GM23338 (cell line): ENCODE results near the gene ADAMTS17. TPM values are rescaled to one million over a fixed set of nuclear protein-coding genes. Genes with fewer than 3 reads are reported as not detected.
A peak's percentile ranks its signal among the peaks of the same experiment; 100 is the strongest.

ENCODE experiments used
- ATAC-seq: fragments of 200-7000 bp; cut with Tn5 transposase; 3 replicates; pipeline ENCODE4 v1.9.1; 2020
- DNase-seq: peaks from one replicate; pipeline ENCODE4 v3.0.0-alpha.2; 2015; ENCODE audit warnings: low spot score
- H2AFZ ChIP-seq: fragments of 200-600 bp; sonication (generic); 2 replicates; pipeline ENCODE4 v1.8.0; 2016; ENCODE audit warnings: antibody characterized with exemption, mild to moderate bottlenecking, moderate library complexity
- H3F3A ChIP-seq: fragments of 200-600 bp; sonication (generic); replicated peaks from 2 replicates; pipeline ENCODE4 v1.8.0; 2017; ENCODE audit warnings: antibody characterized with exemption, mixed run types, low read depth
- H3K27ac ChIP-seq: fragments of 200-600 bp; sonication (generic); 2 replicates; pipeline ENCODE4 v1.6.1; 2016; ENCODE audit warnings: low read depth
- H3K27me3 ChIP-seq: fragments of 200-600 bp; sonication (generic); 2 replicates; pipeline ENCODE4 v1.8.0; 2016; ENCODE audit warnings: mild to moderate bottlenecking, mixed run types, moderate library complexity; ENCODE audit not compliant: insufficient read depth
- H3K36me3 ChIP-seq: fragments of 200-600 bp; sonication (generic); 2 replicates; pipeline ENCODE4 v1.8.0; 2016; ENCODE audit warnings: mild to moderate bottlenecking; ENCODE audit not compliant: insufficient read depth
- H3K4me1 ChIP-seq: fragments of 200-600 bp; sonication (generic); 2 replicates; pipeline ENCODE4 v1.8.0; 2016; ENCODE audit warnings: mild to moderate bottlenecking, moderate library complexity; ENCODE audit not compliant: insufficient read depth
- H3K4me2 ChIP-seq: fragments of 200-600 bp; sonication (generic); 2 replicates; pipeline ENCODE4 v1.7.1; 2017; ENCODE audit warnings: mixed run types
- H3K4me3 ChIP-seq: fragments of 200-600 bp; sonication (generic); 2 replicates; pipeline ENCODE4 v1.6.1; 2016; ENCODE audit warnings: mixed run types
- H3K79me2 ChIP-seq: fragments of 200-600 bp; sonication (generic); replicated peaks from 2 replicates; pipeline ENCODE4 v1.8.0; 2017; ENCODE audit warnings: mild to moderate bottlenecking; ENCODE audit not compliant: insufficient read depth
- H3K9me2 ChIP-seq: fragments of 200-600 bp; sonication (generic); 2 replicates; pipeline ENCODE4 v1.8.0; 2017; ENCODE audit not compliant: insufficient read depth
- H4K20me1 ChIP-seq: fragments of 200-600 bp; sonication (generic); replicated peaks from 2 replicates; pipeline ENCODE4 v1.8.0; 2017; ENCODE audit warnings: mild to moderate bottlenecking; ENCODE audit not compliant: insufficient read depth
- H3K27ac Mint-ChIP-seq: 2 replicates; pipeline ENCODE4 v1.8.0; 2020; ENCODE audit warnings: inconsistent platforms, mild to moderate bottlenecking, moderate library complexity, mixed read lengths
- H3K27me3 Mint-ChIP-seq: 3 replicates; pipeline ENCODE4 v1.8.0; 2022; ENCODE audit warnings: low read depth, mild to moderate bottlenecking, moderate library complexity, mixed read lengths, inconsistent platforms; ENCODE audit not compliant: insufficient read depth, poor library complexity
- H3K36me3 Mint-ChIP-seq: 3 replicates; pipeline ENCODE4 v1.8.0; 2021; ENCODE audit warnings: low read depth, mild to moderate bottlenecking, inconsistent platforms, moderate library complexity, mixed read lengths
- H3K4me1 Mint-ChIP-seq: 3 replicates; pipeline ENCODE4 v1.8.0; 2020; ENCODE audit warnings: mild to moderate bottlenecking, inconsistent platforms, mixed read lengths
- H3K4me3 Mint-ChIP-seq: 3 replicates; pipeline ENCODE4 v1.8.0; 2021; ENCODE audit warnings: moderate library complexity, mild to moderate bottlenecking, inconsistent platforms, mixed read lengths
- H3K9me3 Mint-ChIP-seq: 3 replicates; pipeline ENCODE4 v1.8.0; 2020; ENCODE audit warnings: moderate library complexity, mild to moderate bottlenecking, inconsistent platforms, mixed read lengths
- CREB1 ChIP-seq: fragments of 250-450 bp; sonication (Bioruptor Pico); IDR thresholded peaks from 2 replicates; pipeline ENCODE4 v1.5.0; 2020; ENCODE audit warnings: low read depth, mild to moderate bottlenecking, moderate library complexity
- EZH2 ChIP-seq: fragments of 200-600 bp; sonication (generic); IDR thresholded peaks from one replicate; pipeline ENCODE4 v1.8.0; 2017; ENCODE audit warnings: antibody characterized with exemption, mild to moderate bottlenecking, low read depth; ENCODE audit not compliant: unreplicated experiment
- EZH2phosphoT487 ChIP-seq: fragments of 200-600 bp; sonication (generic); IDR thresholded peaks from one replicate; pipeline ENCODE4 v1.8.1; 2018; ENCODE audit warnings: antibody characterized with exemption; ENCODE audit not compliant: unreplicated experiment
- JUNB ChIP-seq: IDR thresholded peaks from one replicate; pipeline ENCODE4 v1.6.1; 2016; ENCODE audit warnings: antibody characterized with exemption; ENCODE audit not compliant: unreplicated experiment
- NANOG ChIP-seq: IDR thresholded peaks from 2 replicates; pipeline ENCODE4 v1.6.1; 2016; ENCODE audit warnings: antibody characterized with exemption, borderline replicate concordance
- POLR2AphosphoS5 ChIP-seq: IDR thresholded peaks from 2 replicates; pipeline ENCODE4 v1.6.1; 2016; ENCODE audit warnings: antibody characterized with exemption, low read depth
- REST ChIP-seq: IDR thresholded peaks from one replicate; pipeline ENCODE4 v1.6.1; 2018; ENCODE audit warnings: antibody characterized with exemption; ENCODE audit not compliant: unreplicated experiment
- STAT1 ChIP-seq: IDR thresholded peaks from one replicate; pipeline ENCODE4 v1.6.1; 2016; ENCODE audit warnings: antibody characterized with exemption; ENCODE audit not compliant: unreplicated experiment
- ZNF114 ChIP-seq: fragments of 250-450 bp; sonication (Bioruptor Pico); IDR thresholded peaks from 2 replicates; pipeline ENCODE4 v1.5.0; 2020; ENCODE audit warnings: mild to moderate bottlenecking, moderate library complexity
- ZNF331 ChIP-seq: fragments of 250-450 bp; sonication (Bioruptor Pico); IDR thresholded peaks from 2 replicates; pipeline ENCODE4 v1.5.0; 2020; ENCODE audit warnings: low read depth, mild to moderate bottlenecking, moderate library complexity
- polyA plus RNA-seq: library from polyadenylated mRNA; unstranded; fragments of >200 nt; fragmentation: Nextera tagmentation; extraction: Ambion mirVana; gene quantifications from 2 replicates; pipeline ENCODE4 v1.2.1, GENCODE V29; 2016
- total RNA-seq: library from RNA; depleted of rRNA; stranded (reverse); fragments of >200 nt; shearing (Covaris generic); gene quantifications from 2 replicates; pipeline ENCODE4 v1.2.3, GENCODE V29; 2014
- TF ChIP-seq, protein P1 (sequence below): fragments of 250-450 bp; sonication (Bioruptor Pico); IDR thresholded peaks from 2 replicates; pipeline ENCODE4 v1.5.0; 2020; ENCODE audit warnings: mild to moderate bottlenecking, moderate library complexity
- TF ChIP-seq, protein P2 (sequence below), 2 experiments: fragments of 200-600 bp in 1 of 2; sonication (generic) in 1 of 2; conservative IDR thresholded peaks; 2 replicates each; pipeline versions ENCODE4 v1.5.1 to v1.6.1; 2016 to 2017; ENCODE audit warnings: antibody characterized with exemption in 2 of 2, low read depth in 2 of 2, mild to moderate bottlenecking in 2 of 2, moderate library complexity in 1 of 2
- TF ChIP-seq, protein P3 (sequence below): IDR thresholded peaks from 2 replicates; pipeline ENCODE4 v1.6.1; 2016; ENCODE audit warnings: antibody characterized with exemption

ADAMTS17 gene
- total and polyA plus RNA-seq, 2 experiments from 2014 or later, result 0.60 to 3.8 TPM

DNA sequence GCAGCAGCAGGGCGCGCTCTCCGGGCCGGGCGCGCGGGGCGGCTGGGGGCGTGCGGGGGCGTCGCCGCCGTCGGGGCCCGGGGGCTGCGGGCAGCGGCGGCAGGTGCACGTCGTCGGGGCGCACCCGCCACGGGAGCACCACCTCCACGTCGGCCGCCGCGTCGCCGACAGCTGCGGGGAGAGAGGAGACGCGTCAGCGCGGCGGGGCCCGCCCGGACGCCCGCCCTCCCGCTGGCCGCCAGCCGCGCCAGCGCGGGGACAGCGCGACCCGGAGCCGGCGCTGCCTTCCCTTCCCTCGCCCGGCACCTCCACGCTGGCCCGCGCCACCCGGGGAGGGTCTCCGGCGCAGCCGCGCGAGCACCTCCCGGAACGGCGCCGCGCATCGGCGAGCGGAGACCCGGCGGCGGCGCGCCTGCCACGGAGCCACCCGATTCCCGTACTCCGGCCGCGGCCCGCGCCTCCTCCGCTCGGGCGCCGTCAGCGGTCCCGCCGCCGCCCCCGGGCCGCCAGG is 481 bp downstream of the ADAMTS17 start:
- no peaks in the 10 kb centered on the region for H3K9me2 ChIP-seq
- H3K4me1 ChIP-seq, result 0 out of 2 replicates have a peak, but pooled peaks cover 7% of the 10 kb centered on the region
- peaks cover 24% of the 10 kb centered on the region for H3K4me1 Mint-ChIP-seq
- H3K9me3 Mint-ChIP-seq, result no peaks in the 10 kb centered on the region
- peak overlapping the region; percentile 88 for H3K4me2 ChIP-seq
- H3K27me3 ChIP-seq, result peaks cover 41% of the 10 kb centered on the region
- H3F3A ChIP-seq, result no peaks in the 10 kb centered on the region
- no peak overlapping the region for H3K27ac ChIP-seq
- peak overlapping the region; percentile 71 for H3K4me3 ChIP-seq
- peaks cover 29% of the 10 kb centered on the region for H3K27me3 Mint-ChIP-seq
- H3K79me2 ChIP-seq, result no peaks in the 10 kb centered on the region
- H4K20me1 ChIP-seq, result no peaks in the 10 kb centered on the region
- no peak for ATAC-seq
- no peaks in the 10 kb centered on the region; the same call in 2 of the 3 replicates for H3K36me3 Mint-ChIP-seq
- no peaks in the 10 kb centered on the region for H3K36me3 ChIP-seq
- H2AFZ ChIP-seq, result no peak overlapping the region
- H3K27ac Mint-ChIP-seq, result no peak overlapping the region
- peak overlapping the region; percentile 64; the same call in 2 of the 3 replicates for H3K4me3 Mint-ChIP-seq
- DNase-seq, result peak; percentile 21
- no peak for TF ChIP-seq JUNB
- TF ChIP-seq, protein P1, sequence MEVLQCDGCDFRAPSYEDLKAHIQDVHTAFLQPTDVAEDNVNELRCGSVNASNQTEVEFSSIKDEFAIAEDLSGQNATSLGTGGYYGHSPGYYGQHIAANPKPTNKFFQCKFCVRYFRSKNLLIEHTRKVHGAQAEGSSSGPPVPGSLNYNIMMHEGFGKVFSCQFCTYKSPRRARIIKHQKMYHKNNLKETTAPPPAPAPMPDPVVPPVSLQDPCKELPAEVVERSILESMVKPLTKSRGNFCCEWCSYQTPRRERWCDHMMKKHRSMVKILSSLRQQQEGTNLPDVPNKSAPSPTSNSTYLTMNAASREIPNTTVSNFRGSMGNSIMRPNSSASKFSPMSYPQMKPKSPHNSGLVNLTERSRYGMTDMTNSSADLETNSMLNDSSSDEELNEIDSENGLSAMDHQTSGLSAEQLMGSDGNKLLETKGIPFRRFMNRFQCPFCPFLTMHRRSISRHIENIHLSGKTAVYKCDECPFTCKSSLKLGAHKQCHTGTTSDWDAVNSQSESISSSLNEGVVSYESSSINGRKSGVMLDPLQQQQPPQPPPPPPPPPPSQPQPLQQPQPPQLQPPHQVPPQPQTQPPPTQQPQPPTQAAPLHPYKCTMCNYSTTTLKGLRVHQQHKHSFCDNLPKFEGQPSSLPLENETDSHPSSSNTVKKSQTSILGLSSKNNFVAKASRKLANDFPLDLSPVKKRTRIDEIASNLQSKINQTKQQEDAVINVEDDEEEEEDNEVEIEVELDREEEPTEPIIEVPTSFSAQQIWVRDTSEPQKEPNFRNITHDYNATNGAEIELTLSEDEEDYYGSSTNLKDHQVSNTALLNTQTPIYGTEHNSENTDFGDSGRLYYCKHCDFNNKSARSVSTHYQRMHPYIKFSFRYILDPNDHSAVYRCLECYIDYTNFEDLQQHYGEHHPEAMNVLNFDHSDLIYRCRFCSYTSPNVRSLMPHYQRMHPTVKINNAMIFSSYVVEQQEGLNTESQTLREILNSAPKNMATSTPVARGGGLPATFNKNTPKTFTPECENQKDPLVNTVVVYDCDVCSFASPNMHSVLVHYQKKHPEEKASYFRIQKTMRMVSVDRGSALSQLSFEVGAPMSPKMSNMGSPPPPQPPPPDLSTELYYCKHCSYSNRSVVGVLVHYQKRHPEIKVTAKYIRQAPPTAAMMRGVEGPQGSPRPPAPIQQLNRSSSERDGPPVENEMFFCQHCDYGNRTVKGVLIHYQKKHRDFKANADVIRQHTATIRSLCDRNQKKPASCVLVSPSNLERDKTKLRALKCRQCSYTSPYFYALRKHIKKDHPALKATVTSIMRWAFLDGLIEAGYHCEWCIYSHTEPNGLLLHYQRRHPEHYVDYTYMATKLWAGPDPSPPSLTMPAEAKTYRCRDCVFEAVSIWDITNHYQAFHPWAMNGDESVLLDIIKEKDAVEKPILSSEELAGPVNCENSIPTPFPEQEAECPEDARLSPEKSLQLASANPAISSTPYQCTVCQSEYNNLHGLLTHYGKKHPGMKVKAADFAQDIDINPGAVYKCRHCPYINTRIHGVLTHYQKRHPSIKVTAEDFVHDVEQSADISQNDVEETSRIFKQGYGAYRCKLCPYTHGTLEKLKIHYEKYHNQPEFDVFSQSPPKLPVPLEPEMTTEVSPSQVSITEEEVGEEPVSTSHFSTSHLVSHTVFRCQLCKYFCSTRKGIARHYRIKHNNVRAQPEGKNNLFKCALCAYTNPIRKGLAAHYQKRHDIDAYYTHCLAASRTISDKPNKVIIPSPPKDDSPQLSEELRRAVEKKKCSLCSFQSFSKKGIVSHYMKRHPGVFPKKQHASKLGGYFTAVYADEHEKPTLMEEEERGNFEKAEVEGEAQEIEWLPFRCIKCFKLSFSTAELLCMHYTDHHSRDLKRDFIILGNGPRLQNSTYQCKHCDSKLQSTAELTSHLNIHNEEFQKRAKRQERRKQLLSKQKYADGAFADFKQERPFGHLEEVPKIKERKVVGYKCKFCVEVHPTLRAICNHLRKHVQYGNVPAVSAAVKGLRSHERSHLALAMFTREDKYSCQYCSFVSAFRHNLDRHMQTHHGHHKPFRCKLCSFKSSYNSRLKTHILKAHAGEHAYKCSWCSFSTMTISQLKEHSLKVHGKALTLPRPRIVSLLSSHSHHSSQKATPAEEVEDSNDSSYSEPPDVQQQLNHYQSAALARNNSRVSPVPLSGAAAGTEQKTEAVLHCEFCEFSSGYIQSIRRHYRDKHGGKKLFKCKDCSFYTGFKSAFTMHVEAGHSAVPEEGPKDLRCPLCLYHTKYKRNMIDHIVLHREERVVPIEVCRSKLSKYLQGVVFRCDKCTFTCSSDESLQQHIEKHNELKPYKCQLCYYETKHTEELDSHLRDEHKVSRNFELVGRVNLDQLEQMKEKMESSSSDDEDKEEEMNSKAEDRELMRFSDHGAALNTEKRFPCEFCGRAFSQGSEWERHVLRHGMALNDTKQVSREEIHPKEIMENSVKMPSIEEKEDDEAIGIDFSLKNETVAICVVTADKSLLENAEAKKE, result no peak
- no peak for TF ChIP-seq POLR2AphosphoS5
- TF ChIP-seq NANOG, result no peak
- TF ChIP-seq, protein P2, sequence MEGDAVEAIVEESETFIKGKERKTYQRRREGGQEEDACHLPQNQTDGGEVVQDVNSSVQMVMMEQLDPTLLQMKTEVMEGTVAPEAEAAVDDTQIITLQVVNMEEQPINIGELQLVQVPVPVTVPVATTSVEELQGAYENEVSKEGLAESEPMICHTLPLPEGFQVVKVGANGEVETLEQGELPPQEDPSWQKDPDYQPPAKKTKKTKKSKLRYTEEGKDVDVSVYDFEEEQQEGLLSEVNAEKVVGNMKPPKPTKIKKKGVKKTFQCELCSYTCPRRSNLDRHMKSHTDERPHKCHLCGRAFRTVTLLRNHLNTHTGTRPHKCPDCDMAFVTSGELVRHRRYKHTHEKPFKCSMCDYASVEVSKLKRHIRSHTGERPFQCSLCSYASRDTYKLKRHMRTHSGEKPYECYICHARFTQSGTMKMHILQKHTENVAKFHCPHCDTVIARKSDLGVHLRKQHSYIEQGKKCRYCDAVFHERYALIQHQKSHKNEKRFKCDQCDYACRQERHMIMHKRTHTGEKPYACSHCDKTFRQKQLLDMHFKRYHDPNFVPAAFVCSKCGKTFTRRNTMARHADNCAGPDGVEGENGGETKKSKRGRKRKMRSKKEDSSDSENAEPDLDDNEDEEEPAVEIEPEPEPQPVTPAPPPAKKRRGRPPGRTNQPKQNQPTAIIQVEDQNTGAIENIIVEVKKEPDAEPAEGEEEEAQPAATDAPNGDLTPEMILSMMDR (conservative IDR thresholded peaks at IDR 0.05; ENCODE audit: low read depth in 2 of 2), result no peak
- no peak for TF ChIP-seq EZH2phosphoT487
- TF ChIP-seq STAT1, result no peak
- TF ChIP-seq, protein P3, sequence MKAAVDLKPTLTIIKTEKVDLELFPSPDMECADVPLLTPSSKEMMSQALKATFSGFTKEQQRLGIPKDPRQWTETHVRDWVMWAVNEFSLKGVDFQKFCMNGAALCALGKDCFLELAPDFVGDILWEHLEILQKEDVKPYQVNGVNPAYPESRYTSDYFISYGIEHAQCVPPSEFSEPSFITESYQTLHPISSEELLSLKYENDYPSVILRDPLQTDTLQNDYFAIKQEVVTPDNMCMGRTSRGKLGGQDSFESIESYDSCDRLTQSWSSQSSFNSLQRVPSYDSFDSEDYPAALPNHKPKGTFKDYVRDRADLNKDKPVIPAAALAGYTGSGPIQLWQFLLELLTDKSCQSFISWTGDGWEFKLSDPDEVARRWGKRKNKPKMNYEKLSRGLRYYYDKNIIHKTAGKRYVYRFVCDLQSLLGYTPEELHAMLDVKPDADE, result no peak
- TF ChIP-seq ZNF331 (CRISPR knock-in tag), result no peak
- TF ChIP-seq EZH2, result no peak
- no peak for TF ChIP-seq CREB1 (CRISPR knock-in tag)
- TF ChIP-seq ZNF114 (CRISPR knock-in tag), result no peak
- no peak for TF ChIP-seq REST
